GM19351 (cell line): ENCODE results near the gene ZBTB20.
A peak's percentile ranks its signal among the peaks of the same experiment; 100 is the strongest.

Experiments
- ATAC-seq: cut with Tn5 transposase; IDR thresholded peaks from one replicate; pipeline ENCODE4 v1.9.1; 2021; ENCODE audit warnings: mild to moderate bottlenecking, moderate library complexity; ENCODE audit not compliant: unreplicated experiment

Gene ZBTB20

DNA sequence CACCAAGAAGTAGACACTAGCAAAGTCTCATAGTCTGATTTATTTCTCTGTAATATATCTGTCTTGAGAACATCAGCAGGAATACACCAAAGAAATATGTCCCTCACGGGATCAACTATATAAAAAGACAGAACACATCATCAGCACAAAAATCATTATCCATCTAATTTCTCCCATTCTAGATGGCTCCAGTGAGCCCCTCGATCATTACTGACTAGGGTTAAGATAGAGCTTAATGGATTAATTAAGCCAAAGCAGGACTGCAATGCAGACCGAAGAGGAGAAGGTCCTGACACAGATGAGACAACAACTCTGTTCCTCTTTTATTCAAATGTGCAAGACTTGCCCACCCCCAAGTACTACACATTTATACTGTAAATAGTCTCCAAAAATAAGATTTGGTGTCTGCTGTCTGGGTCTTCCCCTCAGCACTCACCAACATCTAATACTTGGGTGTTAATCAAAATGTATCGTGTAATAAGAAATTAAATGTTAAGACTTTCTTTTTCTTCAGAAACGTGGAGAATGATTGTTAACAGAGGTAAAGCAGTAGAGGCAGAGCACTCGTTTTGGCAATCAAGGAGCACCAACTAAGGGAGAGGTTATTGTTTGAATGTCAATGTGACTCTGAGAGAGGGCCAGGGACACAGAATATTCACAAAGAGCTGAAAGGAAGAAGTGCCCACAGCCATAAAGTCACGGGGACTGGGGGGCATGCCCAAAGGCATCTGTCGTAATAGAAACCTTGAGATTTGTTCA is 719.6 kb downstream of the ZBTB20 start:
- no peak for ATAC-seq

DNA sequence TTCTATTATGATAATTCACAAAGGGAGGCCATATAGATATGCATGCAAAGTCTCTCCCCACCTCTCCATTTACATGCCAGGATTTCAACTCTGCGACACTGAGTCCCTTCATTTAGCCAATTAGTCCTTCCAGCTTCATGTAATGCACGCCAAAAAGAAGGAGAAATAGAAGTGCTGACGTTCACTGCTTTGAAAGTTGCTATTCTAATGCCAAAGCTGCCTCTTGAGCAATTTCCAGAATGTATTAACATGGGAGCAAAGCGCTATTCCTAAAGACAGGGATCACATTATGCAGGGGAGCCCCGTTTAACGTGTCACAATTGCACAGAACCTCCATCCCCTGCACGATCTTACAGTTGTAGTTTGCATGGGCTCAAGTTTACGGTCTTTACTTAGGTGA is 722.8 kb downstream of the ZBTB20 start:
- no peak for ATAC-seq

GRCh38 chr3:114421204-114421603 is 725.9 kb downstream of the ZBTB20 start:
- ATAC-seq: no peak

GRCh38 chr3:114420072-114420471 is 727.0 kb downstream of the ZBTB20 start:
- ATAC-seq: no peak

DNA sequence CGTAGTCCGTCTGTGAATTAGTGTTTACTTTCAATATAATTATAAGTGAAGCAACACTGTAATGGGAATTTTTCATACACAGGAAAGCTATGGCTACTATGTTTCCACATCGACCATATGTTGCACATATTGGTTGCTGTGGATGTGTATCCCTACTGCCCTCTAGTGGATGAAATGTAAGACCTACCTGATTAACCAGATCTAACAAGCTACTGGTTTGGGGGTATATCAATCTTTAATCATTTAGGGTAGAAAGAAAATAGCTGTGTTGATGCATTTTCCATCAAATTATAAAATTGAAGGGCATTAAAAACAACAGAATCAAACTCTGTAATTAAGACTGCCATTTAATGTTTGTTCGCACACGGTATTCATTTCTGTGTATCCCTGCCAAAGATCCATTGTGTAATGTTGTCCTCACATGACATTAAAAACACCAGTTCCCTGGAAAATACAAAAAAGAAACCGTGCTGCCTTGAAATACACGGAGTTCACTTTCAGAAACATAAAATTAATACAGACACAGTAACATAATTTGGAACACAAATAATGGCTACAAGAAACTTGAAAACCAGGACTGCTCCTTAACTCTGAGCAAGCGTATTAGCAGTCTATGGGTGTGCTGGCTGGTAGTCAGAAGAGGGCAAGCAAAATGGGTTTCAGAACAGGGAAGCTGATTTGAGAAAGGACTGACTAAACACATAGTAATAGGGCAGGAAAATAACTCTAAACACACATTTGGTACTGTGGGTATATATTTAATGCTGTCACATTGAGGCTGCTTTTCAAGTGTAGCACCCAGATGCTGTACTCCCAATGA is 728.2 kb downstream of the ZBTB20 start:
- peak; percentile 72 for ATAC-seq

DNA sequence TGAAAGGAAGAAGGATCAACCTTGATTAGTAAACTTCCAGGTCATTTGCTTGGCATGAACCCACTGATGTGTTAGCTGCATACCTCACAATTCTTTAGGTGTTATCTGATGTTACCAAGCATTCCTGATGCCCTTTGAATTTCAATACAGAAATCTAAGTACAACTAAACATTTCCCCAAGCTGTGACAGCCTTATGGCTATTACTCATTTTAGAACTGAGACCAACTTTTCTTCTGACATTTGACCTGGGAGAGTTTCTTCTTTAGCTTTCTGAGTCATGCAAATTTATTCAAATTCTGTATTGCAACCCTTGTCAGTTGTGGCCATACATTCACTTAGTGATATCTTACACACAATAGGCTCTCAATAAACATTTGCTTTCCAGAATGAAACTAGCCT is 729.0 kb downstream of the ZBTB20 start:
- peak; percentile 89 for ATAC-seq

DNA sequence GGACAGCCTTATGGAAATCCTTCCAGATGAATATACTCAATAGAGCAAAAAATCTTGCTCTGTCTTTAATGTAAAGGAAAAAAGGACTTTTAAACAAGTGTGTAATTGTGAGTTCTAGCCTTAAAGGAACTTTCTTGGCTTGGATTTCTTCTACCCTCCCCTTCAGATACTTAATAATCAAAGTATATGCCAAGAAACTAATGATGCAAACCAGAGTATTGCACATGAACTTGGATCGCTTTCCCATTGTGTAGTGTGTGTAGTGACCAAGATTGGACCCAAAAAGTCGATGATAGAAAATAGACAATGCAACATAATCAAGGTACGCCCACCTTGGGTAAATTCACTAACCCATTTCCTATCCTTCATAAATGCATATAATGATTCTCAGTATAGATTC is 729.4 kb downstream of the ZBTB20 start:
- ATAC-seq: peak; percentile 25

DNA sequence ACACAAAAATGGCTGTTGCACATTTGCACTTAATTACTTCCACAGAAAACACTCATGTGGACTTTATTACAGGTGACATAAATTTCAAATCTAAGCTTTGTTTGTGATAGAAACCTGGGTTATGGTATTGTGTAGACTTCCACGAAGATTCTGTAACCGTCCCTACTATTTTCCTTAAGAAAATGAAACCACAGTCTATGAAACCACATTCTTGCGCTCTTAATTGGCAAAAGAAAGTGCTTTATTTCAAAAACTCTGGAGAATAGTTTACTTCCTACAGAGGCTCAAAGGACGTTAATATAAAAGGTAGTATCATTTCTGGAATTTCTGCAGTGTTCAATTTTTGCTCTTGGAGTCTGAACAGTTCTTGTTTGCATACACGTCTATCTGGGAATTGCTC is 729.8 kb downstream of the ZBTB20 start:
- no peak for ATAC-seq

- peak; percentile 80 for ATAC-seq
Observed at GRCh38 chr3:114411811-114412803, 735.0 kb downstream of the ZBTB20 start.

DNA sequence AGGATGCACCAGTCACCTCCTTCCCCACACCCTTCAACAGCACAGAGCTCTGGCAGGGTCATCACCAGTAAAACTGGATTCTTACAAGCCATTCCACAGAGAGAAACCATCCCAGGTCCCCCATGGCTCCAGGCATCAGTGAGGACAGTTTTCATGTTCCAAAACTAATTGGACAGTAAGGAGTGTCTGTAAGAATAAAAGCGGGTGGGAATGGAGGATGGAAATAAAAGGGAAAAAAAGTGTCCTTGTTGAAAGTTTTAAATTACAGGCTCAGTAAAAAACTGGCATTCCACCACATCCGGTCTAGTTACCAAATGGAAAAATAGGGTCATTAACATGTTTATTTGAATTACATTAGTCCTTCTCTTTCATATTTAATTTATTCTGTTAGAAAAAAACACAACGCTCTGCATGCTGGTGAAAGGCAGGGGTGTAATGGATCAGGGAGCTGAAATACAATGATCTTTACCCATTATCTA is 735.9 kb downstream of the ZBTB20 start:
- ATAC-seq: no peak

DNA sequence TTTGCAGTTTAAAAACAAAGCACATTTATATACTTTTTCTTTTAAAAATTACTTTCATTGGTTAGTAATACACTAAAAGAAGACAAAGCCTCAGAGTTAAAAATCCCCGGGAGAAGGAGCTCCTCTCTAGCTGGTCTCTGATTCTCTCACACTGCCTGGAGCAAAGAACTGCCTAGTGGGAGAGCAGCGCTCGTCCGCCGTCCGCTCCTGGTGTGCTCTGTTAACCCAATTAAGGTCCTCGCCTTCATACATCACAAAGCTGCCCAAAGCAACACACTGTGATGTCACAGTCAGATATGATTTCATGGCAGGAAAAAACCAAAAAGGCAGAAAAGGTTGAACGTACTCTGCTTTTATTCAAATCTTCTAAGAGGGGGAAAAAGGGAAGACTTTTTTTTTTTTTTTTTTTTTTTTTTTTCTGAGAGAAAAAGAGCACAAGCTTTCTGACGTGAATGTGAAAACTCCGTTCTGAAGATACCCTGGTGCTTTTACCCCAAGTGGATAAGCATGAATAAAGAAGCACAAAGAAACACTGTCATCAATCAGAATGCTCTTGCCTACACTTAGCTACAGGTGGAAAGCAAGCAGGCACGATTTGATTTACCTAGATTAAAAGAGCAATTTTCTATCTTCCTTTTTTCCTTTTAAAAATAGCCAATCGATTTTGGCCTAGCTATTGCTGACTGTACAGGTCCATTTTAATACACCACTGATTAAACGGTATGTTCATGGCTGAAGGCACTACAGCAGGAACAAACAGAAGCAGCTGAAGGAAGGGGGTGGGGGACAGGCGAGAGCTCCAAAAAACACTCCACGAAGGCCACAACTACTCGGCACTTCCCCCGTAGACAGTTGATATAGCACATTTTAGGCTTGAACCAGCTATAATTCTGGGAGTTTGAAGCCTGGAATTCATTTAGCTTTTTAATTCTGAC is 738.1 kb downstream of the ZBTB20 start:
- no peak for ATAC-seq

DNA sequence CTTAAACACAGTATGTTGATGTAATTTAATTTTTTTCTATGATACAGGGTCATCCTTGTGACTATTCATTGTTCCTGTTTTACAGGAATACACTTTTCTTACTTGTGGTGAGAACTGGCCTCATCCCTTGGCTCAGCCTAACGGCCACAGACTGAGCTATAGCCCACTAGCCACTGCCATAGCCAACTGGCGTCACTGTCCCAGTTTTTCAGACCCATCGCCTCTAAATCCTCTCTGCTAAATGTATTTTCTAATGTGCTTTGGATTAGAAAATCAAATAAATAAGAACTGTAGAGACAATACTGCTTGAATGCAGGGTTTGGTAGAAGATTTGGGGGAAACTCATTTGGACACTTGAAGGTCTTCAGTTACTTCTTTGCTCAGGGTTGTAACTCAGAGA is 740.2 kb downstream of the ZBTB20 start:
- ATAC-seq: no peak

DNA sequence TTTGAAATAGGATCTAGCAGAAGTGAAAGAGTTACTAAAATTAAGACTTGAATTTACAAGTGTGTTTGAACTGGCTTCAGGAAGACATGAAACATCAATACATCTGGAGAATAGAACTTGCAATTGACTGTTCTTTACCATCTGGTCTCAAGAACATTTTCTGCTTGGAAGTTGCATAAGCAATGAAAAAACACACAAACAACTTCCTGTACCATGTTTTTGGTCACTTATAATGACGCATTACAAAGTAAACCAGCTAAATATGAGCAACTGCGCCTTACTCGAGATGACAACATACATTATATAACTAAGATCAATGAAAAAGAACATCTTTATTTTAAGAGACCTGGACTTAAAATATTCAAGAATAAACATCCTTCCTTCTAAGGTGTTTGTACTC is 740.8 kb downstream of the ZBTB20 start:
- no peak for ATAC-seq

DNA sequence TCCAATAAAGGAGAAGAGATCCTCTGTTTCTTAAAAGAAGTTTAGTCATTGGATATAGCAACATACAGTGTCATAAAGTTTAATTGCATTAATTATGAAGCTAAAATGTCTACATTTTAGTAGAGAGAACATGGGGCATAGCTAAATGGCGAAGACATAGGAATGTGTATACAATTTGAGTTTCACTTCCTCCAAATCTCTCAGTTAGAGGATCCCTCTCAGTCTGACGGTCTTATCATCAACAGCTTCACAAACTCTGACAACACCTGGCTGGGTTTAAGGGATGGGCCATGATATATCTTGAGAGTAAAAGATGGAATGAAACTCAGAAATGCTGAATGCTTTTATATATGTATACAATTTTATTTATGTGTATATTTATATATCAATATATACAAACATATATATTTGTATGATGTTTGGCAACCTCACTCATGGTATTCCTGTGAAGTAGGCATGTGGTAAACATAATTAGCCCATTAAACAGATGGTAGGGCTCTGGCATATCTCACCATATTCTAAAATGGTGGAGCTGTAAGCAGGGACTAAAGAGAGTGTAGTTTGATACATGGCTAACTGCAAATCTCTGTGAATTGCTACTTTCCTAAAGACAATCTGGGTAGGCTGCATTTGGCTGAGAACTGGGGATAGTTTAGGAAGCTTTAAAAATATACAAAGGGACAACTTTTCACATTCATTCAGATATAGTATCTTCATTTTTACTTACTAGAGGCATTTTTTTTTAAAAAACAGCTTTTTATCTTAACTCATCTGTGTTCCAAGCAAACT is 741.7 kb downstream of the ZBTB20 start:
- peak; percentile 88 for ATAC-seq

- ATAC-seq: no peak
Observed at GRCh38 chr3:114404590-114404989, 742.5 kb downstream of the ZBTB20 start.

DNA sequence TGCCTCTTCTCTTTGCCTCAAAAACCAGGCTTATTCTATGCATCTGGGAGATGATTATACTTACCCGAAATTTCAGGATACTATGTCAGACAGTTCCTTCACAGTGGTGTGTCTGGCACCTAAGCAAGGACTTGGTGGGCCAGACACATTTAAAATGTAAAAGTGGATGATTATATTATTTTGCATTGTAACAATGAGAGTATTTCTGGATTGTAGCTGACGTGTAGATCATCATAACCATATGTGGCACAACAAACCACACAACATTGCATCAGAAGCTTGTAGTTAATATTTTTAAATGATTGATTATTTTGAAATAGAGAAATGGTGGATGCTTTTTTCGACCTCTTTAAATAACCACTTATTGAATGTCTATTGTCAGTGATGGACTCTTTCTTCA is 744.2 kb downstream of the ZBTB20 start:
- ATAC-seq: no peak

DNA sequence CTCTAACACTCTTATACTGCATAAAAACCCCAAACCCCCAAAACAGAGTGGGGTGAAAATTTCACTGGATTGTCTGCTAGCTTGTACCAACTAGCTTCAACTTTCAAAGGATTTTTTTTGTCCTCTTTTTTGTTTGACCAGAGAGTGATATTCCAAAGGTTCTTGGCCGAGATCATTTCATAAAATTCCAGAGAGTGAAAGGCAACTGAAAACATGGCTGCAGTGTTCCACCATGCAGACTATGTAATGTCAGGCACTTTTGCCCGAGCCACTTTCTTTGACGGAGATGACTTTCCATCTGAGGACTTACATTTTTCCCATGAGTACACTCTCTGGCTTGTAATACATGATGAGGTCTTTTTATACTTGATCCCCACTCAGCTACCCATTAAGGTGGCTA is 745.7 kb downstream of the ZBTB20 start:
- ATAC-seq: no peak

DNA sequence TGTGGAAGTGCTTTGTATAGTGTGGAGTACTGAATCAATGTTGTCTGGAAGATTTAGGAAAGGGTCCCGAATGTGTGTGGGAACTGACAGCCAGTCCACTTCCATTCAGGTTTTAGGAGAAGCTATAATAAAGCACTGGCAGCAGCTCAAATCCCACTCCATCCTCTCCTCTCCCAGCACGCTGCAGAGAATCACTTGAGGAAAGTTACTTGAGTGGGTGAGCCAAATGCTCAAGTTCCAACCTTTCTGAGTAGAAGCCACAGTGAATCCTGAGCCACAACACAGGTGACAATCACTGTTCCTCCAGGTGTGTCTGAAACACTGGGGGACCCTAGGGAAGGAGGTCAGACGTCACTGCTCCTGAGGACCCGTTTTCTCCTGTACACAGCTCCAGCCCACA is 746.7 kb downstream of the ZBTB20 start:
- no peak for ATAC-seq

DNA sequence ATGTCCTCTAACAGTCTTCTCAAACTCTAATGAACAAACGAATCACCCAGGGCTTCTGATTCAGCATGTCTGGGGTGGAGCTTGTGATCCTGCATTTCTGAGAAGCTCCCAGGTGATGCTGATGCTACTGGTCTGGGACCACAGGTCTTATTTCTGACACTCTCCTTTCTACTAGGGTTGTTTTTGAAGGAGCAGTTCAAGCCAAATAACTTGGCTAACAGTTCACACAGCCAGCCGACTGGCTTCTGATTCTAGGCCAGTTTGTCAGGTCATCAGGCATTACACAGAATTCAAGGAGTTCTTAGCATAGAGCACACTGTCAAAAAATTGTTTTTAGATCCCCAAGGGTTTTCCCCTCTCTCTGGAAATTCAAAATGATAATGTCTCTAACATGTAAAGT is 752.5 kb downstream of the ZBTB20 start:
- no peak for ATAC-seq
